Body of pancreas (tissue), 4 donors: ENCODE data around the gene UPF2. TPM values are rescaled to one million over a fixed set of nuclear protein-coding genes. Genes with fewer than 3 reads are reported as not detected.
"Not testable (repeated sequence)": the region's sequence is repeated elsewhere in the genome, so short reads cannot be mapped to it uniquely, and the experiment has no call there.

ENCODE experiments used
- ATAC-seq: fragments of 150-250 bp; one replicate; pipeline ENCODE4 v1.9.1; 2016
- DNase-seq, 4 donors: peaks; one replicate each; pipeline ENCODE4 v3.0.0-alpha.2; 2019
- H3K27ac ChIP-seq, 4 donors: fragments of 200-600 bp; sonication (generic); 1 replicate in 3 of 4; 2 replicates in 1 of 4; pipeline versions ENCODE4 v1.5.1 to v1.6.1; 2016 to 2019; ENCODE audit warnings: mild to moderate bottlenecking in 1 of 4, mixed read lengths in 1 of 4, moderate library complexity in 1 of 4
- H3K27me3 ChIP-seq, 2 donors: fragments of 200-600 bp; sonication (generic); one replicate each; pipeline ENCODE4 v1.6.0; 2016; ENCODE audit warnings: mild to moderate bottlenecking in 1 of 2
- H3K36me3 ChIP-seq, 2 donors: fragments of 200-600 bp; sonication (generic); replicated peaks in 1 of 2; 2 replicates each; pipeline ENCODE4 v1.5.1; 2016; ENCODE audit warnings: low read depth in 2 of 2; ENCODE audit not compliant: insufficient read depth in 1 of 2
- H3K4me1 ChIP-seq: fragments of 200-600 bp; sonication (generic); one replicate; pipeline ENCODE4 v1.6.0; 2016
- H3K4me3 ChIP-seq, 2 donors: fragments of 200-600 bp; sonication (generic); 1 replicate in 1 of 2; 2 replicates in 1 of 2; pipeline ENCODE4 v1.5.1; 2016 to 2019
- H3K9me3 ChIP-seq, 3 donors: fragments of 200-600 bp; sonication (generic); 1 replicate in 2 of 3; 2 replicates in 1 of 3; pipeline ENCODE4 v1.5.1; 2016
- POLR2A ChIP-seq, 3 donors: fragments of 450-650 bp; IDR thresholded peaks; one replicate each; pipeline ENCODE4 v1.6.1; 2016; ENCODE audit warnings: antibody characterized with exemption in 3 of 3, mild to moderate bottlenecking in 2 of 3
- WGBS, 2 donors: methylation state at CpG; one replicate each; pipeline ENCODE4 v1.1.5; 2017; 5-methylcytosine and 5-hydroxymethylcytosine counted together
- intact Hi-C: fragments of 100-400 bp; cut with DNase I; formaldehyde crosslinking; loops from one replicate; pipeline ENCODE4 v1.15.1; 2023
- total RNA-seq, 2 donors: library from RNA; depleted of rRNA; stranded (reverse); fragments of >200 nt; gene quantifications; one replicate each; pipeline ENCODE4 v1.1.0, GENCODE V29; 2016
- TF ChIP-seq, protein P1 (sequence below), 7 experiments: fragments of 450-650 bp in 4 of 7; fragments of 200-600 bp in 3 of 7; sonication (generic) in 3 of 7; IDR thresholded peaks; one replicate each; pipeline ENCODE4 v1.5.1; 2016 to 2019; ENCODE audit warnings: antibody characterized with exemption in 7 of 7

Gene UPF2
- total RNA-seq, 2 donors from 2014 or later, result 11.2 to 16.9 TPM

DNA sequence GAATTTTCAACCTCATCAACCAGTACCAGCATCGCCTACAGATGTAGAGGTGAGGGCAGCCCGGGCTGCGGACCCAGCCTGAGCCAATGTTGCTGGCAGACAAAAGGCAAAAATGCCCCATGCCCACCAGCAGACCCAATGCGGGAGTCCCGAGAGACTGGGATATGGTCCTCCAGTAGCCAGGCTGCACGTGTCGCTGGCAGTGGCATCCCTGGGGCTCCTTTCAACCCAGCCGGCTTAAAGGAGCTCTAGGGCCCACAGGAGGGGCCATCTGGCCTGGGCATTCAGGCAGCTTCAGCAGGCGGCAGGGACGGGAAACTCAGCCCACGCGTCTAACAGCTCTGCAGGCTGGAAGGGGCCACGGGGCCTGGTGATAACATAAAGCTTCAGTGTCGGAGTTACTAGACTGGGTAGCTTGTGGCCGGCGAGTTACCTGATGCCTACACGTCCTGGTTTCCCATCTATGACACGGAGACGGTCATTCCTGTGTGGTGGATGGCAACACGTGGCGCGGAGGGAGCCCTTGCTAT is 148.8 kb downstream of the UPF2 start:
- Histone ChIP-seq H3K9me3 (no peaks in the 10 kb centered on the region), H3K4me1 (peaks cover 12% of the 10 kb centered on the region), H3K27ac (peak overlapping the region in 1 of 4 donors; percentile 12), H3K36me3 (no peaks in the 10 kb centered on the region), H3K27me3 (no peaks in the 10 kb centered on the region), H3K4me3 (no peak overlapping the region)
- whole genome bisulfite sequencing, 2 donors, result 85 to 86% methylated on average over 14 to 22 of the region's 22 CpGs
- DNase-seq, result no peak
- intact Hi-C loops, result no loop called here
- TF ChIP-seq, protein P1, sequence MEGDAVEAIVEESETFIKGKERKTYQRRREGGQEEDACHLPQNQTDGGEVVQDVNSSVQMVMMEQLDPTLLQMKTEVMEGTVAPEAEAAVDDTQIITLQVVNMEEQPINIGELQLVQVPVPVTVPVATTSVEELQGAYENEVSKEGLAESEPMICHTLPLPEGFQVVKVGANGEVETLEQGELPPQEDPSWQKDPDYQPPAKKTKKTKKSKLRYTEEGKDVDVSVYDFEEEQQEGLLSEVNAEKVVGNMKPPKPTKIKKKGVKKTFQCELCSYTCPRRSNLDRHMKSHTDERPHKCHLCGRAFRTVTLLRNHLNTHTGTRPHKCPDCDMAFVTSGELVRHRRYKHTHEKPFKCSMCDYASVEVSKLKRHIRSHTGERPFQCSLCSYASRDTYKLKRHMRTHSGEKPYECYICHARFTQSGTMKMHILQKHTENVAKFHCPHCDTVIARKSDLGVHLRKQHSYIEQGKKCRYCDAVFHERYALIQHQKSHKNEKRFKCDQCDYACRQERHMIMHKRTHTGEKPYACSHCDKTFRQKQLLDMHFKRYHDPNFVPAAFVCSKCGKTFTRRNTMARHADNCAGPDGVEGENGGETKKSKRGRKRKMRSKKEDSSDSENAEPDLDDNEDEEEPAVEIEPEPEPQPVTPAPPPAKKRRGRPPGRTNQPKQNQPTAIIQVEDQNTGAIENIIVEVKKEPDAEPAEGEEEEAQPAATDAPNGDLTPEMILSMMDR (IDR thresholded peaks at IDR 0.05), result no peak
- TF ChIP-seq POLR2A (IDR thresholded peaks at IDR 0.05), result no peak
- ATAC-seq, result no peak

DNA sequence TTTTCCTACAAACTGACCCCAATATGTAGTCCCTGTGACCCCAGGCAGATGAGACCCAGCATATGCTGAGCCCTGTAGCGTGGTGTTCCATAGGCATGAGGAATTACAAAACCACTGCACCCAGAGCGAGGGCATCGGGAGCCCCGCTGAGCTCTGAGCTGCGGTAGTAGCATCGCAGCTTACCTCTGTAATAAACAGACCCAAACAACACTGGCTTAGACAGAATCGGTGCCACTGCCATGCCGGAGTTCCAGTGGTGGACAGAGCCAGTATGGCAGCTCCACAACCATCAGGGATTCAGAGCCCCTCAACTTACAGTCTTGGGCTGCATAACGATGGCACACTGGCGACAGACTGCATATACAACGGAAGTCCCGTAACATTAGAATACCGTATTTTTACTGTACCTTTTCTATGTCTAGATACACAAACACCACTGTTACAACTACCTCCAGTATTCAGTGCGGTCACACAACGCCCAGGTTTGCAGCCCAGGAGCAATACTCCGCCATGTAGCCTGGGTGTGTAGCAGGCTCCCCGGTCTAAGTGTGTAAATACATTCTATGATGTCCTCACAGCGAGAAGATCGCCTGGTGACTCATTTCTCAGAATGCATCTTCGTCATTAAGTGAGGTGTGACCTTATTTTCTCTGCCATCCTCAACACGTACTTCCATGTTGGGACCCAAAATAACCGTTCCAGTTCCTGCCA is 150.7 kb downstream of the UPF2 start:
- no peaks in the 10 kb centered on the region for H3K27me3 ChIP-seq
- no peaks in the 10 kb centered on the region for H3K4me1 ChIP-seq
- H3K9me3 ChIP-seq, result no peaks in the 10 kb centered on the region
- H3K4me3 ChIP-seq, result no peak overlapping the region
- no peak for ATAC-seq
- no peak for TF ChIP-seq POLR2A (IDR thresholded peaks at IDR 0.05)
- TF ChIP-seq, protein P1 (IDR thresholded peaks at IDR 0.05), result no peak
- H3K27ac ChIP-seq, result no peak overlapping the region
- 90 to 92% methylated on average over 21 to 22 of the region's 22 CpGs for WGBS, 2 donors
- DNase-seq, result no peak
- intact Hi-C loops, result no loop called here
- H3K36me3 ChIP-seq, result no peaks in the 10 kb centered on the region

DNA sequence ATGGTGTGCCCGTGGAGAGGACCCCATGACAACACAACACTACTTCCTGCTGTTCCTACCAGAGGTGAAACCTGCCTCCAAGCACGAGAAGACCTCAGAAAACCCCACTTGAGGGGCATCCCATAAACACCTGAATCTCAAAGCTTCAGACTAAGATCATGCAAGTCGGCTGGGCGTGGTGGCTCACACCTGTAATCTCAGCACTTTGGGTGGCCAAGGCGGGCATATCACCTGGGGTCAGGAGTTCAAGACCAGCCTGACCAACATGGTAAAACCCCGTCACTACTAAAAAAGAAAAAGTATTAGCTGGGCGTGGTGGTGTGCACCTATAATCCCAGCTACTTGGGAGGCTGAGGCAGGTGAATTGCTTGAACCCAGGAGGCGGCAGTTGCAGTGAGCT is 153.3 kb downstream of the UPF2 start:
- H3K27me3 ChIP-seq, DNase-seq, H3K4me3 ChIP-seq, H3K27ac ChIP-seq, H3K36me3 ChIP-seq, intact Hi-C loops, ATAC-seq, H3K4me1 ChIP-seq, H3K9me3 ChIP-seq: not testable (repeated sequence)
- WGBS, 2 donors, result 82 to 84% methylated on average over 8 of the region's 8 CpGs

DNA sequence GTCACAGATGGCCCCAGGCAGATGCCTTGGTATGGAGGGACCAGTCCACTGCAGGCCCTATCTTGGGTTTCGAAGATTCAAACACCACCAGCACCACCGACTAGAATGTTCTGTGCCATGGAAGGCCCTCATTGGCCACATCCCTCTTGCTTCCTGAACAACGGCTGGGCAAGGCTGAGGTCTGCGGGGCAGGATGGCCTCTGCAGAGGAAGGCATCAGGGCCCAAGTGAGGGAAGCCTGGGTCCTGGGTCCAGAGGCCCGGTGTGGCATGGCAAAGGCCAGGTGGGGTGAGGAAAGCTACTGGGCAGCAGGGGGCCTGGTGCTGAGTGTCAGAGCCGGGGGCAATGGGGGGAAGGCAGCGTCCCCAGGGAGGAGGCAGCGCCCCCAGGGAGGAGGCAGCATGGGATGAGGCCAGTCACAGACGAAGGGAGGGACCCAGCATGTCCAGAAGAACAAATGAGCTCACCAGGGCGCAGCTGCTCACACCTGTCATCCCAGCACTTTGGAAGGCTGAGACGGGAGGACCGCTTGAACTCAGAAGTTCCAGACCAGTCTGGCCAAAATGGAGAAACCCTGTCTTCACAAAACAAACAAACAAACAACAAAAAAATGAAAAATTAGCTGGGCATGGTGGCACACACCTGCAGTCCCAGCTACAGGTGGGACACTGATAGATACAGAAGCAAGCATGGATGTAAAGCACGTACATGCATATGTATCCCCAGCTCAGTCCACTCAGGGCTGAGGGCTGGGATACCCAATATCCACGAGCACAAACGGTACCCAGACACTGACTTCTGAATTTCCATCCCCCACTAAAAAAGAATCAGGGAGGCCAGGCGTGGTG is 155.0 kb downstream of the UPF2 start:
- DNase-seq (no peak), ATAC-seq (no peak)
- H3K27ac ChIP-seq, result no peak overlapping the region
- intact Hi-C loops, result no loop called here
- H3K9me3 ChIP-seq, result no peaks in the 10 kb centered on the region
- no peaks in the 10 kb centered on the region for H3K36me3 ChIP-seq
- no peaks in the 10 kb centered on the region for H3K27me3 ChIP-seq
- WGBS, 2 donors, result 83 to 88% methylated on average over 14 to 16 of the region's 16 CpGs
- TF ChIP-seq, protein P1 (IDR thresholded peaks at IDR 0.05), result no peak
- no peak for TF ChIP-seq POLR2A (IDR thresholded peaks at IDR 0.05)
- H3K4me3 ChIP-seq, result no peak overlapping the region
- H3K4me1 ChIP-seq, result no peaks in the 10 kb centered on the region

DNA sequence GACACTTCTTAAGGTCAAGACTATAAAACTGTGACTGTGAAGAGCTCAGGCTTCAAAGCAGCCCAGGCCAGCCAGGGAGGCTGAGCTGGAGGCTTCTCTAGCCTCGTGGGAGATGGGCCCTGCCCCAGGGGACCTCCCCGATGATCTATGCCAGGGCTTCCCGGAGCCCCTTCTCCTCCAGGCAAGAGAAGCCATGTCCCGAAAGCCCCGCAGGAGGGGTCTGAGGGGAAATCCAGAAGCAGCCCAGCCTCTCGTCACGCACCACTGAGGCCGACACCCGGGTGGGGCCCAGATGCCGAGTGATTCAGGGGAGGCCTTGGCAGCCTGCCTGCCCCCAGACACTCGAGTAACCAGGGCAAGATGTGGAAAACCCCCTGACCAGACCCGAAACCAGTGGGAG is 155.8 kb downstream of the UPF2 start:
- 79 to 88% methylated on average over 3 to 12 of the region's 12 CpGs for WGBS, 2 donors
- no peaks in the 10 kb centered on the region for H3K36me3 ChIP-seq
- no peak overlapping the region for H3K27ac ChIP-seq
- H3K27me3 ChIP-seq, result no peaks in the 10 kb centered on the region
- no peaks in the 10 kb centered on the region for H3K9me3 ChIP-seq
- no peak for DNase-seq
- TF ChIP-seq, protein P1 (IDR thresholded peaks at IDR 0.05), result no peak
- no peak for TF ChIP-seq POLR2A (IDR thresholded peaks at IDR 0.05)
- peaks cover 3% of the 10 kb centered on the region for H3K4me1 ChIP-seq
- no peak for ATAC-seq
- no peak overlapping the region for H3K4me3 ChIP-seq
- intact Hi-C loops, result no loop called here
